Activated CD8-positive, alpha-beta memory T cell treated with anti-CD3 and anti-CD28 coated beads, Interleukin-2, amount 50 U/mL, for 24 hours (primary cell): ENCODE measurements around the gene ZNF746.

Experiments
- DNase-seq: peaks from one replicate; pipeline ENCODE4 v3.0.0-alpha.2; 2020; ENCODE audit errors: extremely low read depth

The ZNF746 gene

GRCh38 chr7:149490083-149490760, 7.4 kb downstream of the ZNF746 start:
- DNase-seq, result no peak

GRCh38 chr7:149489391-149490024, 8.1 kb downstream of the ZNF746 start:
- DNase-seq, result no peak

- no peak for DNase-seq
These were observed 18.0 kb downstream of the ZNF746 start for GRCh38 chr7:149479568-149479967.

- no peak for DNase-seq
These were observed 18.9 kb downstream of the ZNF746 start for GRCh38 chr7:149478754-149479153.

GRCh38 chr7:149477494-149478443, 19.8 kb downstream of the ZNF746 start:
- DNase-seq, result no peak

DNA sequence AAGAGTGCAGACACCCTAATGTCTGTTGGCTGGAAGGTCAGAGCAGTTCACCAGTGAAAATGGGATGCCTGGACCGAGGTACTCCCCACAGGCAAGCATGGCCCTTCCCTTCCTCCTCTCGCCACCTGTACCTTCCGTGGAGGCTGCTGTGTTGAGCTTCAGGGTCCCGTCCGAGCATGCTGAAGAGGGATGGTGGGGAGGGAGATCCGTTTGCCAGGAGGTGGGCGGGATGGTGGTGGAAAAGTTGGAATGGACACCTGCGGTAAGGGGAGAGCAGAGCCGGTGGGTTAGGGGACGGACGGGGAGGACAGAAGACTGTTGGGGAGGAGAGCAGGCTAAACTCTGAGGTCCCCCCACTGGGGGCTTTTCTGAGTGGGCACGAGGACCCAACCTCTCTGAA, 20.8 kb downstream of the ZNF746 start:
- no peak for DNase-seq

- no peak for DNase-seq
These were observed 22.2 kb downstream of the ZNF746 start for GRCh38 chr7:149475121-149476045.

DNA sequence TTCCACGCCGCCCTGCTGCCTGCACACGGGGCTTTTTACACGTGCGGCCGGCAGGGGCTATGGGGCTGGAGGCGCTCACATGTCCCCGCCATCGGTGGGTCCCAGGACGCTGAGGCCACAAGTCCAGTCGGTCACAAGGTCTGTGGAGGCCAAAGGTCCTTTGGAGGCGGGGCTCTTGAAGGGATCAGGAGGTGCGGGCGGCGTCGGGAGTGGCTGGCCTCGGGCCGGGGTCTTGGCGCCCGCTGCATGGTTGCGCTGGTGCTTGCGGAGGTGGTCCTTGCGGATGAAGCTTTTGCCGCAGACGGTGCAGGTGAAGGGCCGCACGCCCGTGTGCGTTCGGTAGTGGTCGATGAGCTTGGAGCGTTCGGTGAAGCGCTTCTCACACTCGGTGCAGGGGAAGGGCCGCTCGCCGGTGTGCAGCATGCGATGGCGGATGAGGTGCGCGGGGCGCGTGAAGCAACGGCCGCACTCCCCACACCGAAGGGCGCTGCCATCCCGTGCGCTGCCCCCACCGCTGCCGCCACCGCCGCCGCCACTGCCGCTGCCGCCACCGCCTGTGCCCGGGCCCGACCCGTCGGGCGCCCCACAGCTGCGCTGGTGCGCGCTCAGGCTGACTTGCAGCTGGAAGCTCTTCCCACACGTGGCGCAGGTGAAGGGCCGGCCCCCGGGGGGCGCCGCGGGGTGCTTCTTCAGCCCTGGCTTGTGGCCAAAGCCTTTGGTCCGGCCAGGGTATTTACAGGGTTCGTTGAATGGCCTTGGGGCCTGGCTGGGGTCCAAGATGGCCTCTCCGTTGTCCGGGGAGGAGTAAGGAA, 23.1 kb downstream of the ZNF746 start:
- DNase-seq, result no peak

DNA sequence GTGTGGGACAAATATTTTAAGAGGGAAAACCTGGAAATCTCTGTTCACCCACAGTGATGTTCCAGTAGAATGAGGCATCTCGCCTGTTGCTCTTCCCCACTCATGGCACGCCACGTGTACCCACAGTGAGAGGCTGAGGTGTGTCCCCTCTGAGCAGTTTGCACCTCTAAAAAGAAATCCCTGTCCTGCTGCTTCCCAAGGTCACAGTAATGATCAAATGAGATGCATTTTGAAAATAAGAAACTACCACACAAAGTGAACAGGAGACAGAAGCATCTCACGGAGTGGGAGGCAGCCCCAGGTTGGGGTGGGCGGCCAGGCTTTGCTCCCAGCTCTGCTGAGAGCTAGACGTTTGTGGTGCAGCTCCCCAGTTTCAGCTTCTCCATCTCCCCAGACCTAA, 24.4 kb downstream of the ZNF746 start:
- DNase-seq, result no peak

DNA sequence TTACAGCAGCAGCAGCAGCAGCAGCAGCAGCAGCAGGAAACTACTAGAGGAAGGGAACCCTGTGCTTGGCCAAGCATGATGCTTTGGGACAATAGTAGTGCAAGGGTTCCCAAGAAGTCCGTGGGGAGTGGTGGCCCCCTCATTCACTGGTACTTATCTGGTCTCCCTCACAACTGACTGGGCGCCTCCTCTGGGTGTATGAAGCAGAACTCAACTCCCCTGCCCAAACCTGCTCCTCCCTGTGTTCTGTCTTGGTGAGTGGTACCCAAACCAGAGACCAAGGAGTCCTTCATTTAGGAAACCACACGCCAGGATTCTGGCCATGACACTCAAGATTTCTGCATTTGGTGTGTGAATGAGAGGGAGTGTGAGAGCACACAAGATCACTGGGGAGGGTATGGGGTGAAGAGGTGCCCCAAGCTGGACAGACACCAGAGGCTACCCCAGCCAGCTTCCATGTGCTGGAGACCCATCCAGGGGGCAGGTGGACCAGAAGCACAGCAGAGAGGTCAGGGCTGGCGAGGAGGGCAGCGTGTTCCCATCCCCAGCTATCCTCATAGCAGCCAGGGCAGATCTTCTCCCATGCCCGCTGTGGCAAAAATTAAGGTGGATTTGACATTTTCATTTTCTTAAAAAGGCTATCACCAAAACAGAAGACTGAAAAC, 26.2 kb downstream of the ZNF746 start:
- no peak for DNase-seq

- no peak for DNase-seq
These were observed 27.8 kb downstream of the ZNF746 start for GRCh38 chr7:149469806-149470205.

DNA sequence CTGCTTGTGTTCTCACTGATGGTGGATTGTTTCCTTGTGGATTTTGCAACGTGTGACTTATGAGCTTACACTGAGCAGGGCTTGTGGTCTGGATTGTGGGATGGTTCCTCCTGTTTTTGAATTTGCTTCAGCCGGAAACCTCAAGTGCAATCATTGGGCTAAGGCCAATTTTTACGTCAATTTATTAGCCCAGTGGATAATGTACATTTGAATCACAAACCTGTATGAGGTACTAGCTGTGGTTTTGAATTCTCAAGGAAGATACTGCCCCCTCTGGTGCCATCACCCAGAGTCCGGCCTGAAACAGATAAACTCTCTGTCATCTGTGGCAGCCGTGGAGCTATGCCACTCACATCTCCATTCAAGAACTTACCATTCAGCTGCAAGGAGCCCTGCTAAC, 29.4 kb downstream of the ZNF746 start:
- DNase-seq, result no peak

- DNase-seq, result no peak
These were observed 30.2 kb downstream of the ZNF746 start for GRCh38 chr7:149467321-149467859.

DNA sequence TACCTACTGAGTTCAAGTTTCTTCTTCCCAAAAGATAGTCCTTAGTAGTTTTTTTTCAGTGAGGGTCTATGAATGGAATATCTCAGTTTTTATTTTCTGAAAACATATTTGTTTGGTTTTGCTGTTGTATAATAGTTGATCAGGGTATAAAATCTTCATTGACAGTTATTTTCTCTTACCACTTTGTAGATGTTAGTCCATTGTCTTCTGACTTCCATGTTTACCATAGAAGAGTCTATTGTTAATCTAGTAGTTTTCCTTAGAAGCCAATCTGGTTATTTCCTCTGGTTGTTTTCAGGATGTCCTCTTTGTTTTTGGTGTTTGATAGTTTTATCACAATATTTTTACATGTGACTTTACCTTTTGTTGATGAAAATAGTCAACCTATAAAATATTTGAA, 31.2 kb downstream of the ZNF746 start:
- no peak for DNase-seq

DNA sequence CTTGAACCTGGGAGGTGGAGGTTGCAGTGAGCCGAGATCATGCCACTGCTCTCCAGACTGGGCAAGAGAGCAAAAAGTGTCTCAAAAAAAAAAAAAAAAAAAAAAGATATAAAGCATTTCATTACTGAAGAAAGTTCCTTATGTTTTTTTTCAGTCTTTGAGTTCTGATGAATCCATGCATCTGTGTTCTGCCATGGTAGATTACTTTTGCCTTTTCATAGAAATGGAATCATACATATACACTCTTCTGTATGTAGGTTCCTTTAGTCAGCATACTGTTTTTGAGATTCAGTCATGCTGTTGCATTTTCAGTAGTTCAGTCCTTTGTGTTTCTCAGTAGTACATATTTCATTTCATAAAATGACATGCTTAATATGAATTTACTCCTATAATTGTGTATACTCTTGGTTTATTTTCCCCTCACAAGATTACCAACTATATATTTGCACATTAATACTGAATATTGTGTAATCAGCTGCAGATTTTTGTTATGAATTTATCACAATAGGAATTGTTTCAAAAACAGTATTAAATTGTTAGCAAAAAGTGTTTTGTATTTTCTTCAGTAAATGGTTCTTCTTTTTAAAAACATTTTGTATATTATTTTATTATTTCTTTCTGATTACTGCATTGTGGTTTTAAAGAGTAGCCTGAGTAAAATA, 34.0 kb downstream of the ZNF746 start:
- no peak for DNase-seq

GRCh38 chr7:149462101-149462520, 35.5 kb downstream of the ZNF746 start:
- DNase-seq, result no peak

DNA sequence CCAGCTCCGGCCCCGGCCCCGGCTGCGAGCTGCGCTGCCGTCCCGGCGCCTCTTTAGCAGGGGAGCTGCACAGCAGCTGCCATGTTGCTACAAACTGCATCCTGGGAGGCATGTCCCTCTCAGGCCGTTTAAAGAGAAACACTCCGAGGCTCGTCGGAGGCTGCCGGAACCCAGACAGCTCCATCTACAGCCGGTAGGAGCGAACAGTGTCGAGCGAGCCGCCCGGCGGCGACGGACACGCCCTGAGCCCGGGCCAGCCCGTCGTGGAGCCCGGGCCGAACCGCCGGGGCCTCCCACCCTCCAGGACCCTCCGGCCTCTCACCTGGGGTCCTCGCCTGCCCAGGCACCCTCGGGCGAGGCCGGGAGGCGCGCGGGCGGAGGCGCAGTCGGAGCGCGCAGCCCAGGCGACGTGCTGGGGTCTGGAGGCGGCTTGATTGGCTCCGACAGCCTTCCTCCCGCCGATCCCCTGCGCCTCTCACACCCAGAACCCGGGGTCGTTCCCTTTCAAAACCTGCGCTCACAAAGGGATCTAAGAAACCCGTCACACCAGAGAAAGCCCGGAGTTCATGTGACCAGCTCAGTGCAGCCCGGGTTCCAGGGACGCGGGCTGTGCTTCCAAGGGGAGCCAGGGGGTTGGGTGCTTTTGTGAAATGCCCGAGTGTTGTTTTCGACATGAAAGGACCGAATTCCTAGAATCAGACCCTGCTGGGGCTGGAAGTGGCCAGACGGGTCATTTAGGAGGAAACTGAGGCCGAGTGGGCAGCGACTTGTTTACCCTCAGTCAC, 36.9 kb downstream of the ZNF746 start, which contains the start of gene ZNF777:
Gene ZNF777 (minus strand): TSS at position 570 of the 785 bp plus-strand sequence. CDS start 5,040 bp downstream, outside the sequence.
- DNase-seq, result peak; percentile 40
